H1 (cell line): ENCODE measurements around the gene ARF4. TPM values are rescaled to one million over a fixed set of nuclear protein-coding genes. Genes with fewer than 3 reads are reported as not detected.

Experiments
- CHD2 ChIP-seq: IDR thresholded peaks from 2 replicates; pipeline ENCODE4 v1.6.1; 2012; ENCODE audit warnings: low read length, improper control_type of control experiment
- CHD7 ChIP-seq: fragments of 300-600 bp; sonication (generic); IDR thresholded peaks from 2 replicates; pipeline ENCODE4 v1.7.1; 2012; ENCODE audit warnings: low read length, moderate library complexity, mild to moderate bottlenecking, inconsistent platforms; ENCODE audit not compliant: insufficient replicate concordance
- CTCF ChIP-seq, 3 experiments: IDR thresholded peaks; 1 replicate in 2 of 3; 2 replicates in 1 of 3; pipeline versions ENCODE4 v1.5.1 to v1.6.1; 2011; ENCODE audit warnings: low read length in 3 of 3, mild to moderate bottlenecking in 3 of 3, inconsistent platforms in 2 of 3, low read depth in 1 of 3, moderate library complexity in 1 of 3; ENCODE audit not compliant: insufficient read depth in 1 of 3; ENCODE audit errors: control extremely low read depth in 1 of 3
- HDAC2 ChIP-seq, 2 experiments: fragments of 300-600 bp in 1 of 2; sonication (generic) in 1 of 2; IDR thresholded peaks; 2 replicates each; pipeline ENCODE4 v1.6.1; 2011 to 2012; ENCODE audit warnings: low read depth in 2 of 2, low read length in 2 of 2, mild to moderate bottlenecking in 2 of 2, moderate library complexity in 2 of 2, borderline replicate concordance in 1 of 2, inconsistent platforms in 1 of 2
- HDAC6 ChIP-seq: IDR thresholded peaks from one replicate; pipeline ENCODE4 v1.7.1; 2012; ENCODE audit warnings: low read depth, mild to moderate bottlenecking, inconsistent platforms, low read length, moderate library complexity
- RAD21 ChIP-seq, 2 experiments: IDR thresholded peaks in 1 of 2; conservative IDR thresholded peaks in 1 of 2; 2 replicates each; pipeline ENCODE4 v1.6.1; 2011; ENCODE audit warnings: low read depth in 2 of 2, low read length in 2 of 2, improper control_type of control experiment in 1 of 2, inconsistent platforms in 1 of 2, mild to moderate bottlenecking in 1 of 2, moderate library complexity in 1 of 2
- SRF ChIP-seq: IDR thresholded peaks from 2 replicates; pipeline ENCODE4 v1.6.1; 2011; ENCODE audit warnings: mild to moderate bottlenecking, low read depth, low read length, moderate library complexity
- polyA plus RNA-seq, 7 experiments: library from polyadenylated mRNA; depleted of rRNA in 3 of 7; stranded (reverse) in 5 of 7; unstranded in 2 of 7; fragments of >200 nt in 5 of 7; fragments of 200-250 nt in 2 of 7; gene quantifications; 1 replicate in 5 of 7; 2 replicates in 1 of 7; 4 replicates in 1 of 7; pipeline versions ENCODE4 v1.2.1 to v1.2.3, GENCODE V29; 2011 to 2013; ENCODE audit warnings: missing spikeins in 2 of 7, mixed read lengths in 2 of 7
- total RNA-seq: library from RNA; stranded (reverse); fragmentation: NEBNext Ultra II Directional; extraction: Animal tissue kit (Norgen Biotek cat#: 25700); gene quantifications from 2 replicates; pipeline ENCODE4 v1.2.1, GENCODE V29; 2021

ARF4 gene
- total and polyA plus RNA-seq, 2 of the 8 experiments (the other 6 are each of a cell fraction or from before 2014, with no cell fraction given) = 138 to 165 TPM

GRCh38 chr3:57530071-57530608 is 67.0 kb downstream of the ARF4 start (continued):
- TF ChIP-seq CHD7 (no peak), CHD2 (no peak), HDAC2 (IDR thresholded peaks at IDR 0.05; ENCODE audit: borderline replicate concordance in 1 of 2, low read depth in 2 of 2, low read length in 2 of 2) (no peak), CTCF (IDR thresholded peaks at IDR 0.05; ENCODE audit: control extremely low read depth in 1 of 3, insufficient read depth in 1 of 3, low read depth in 1 of 3, low read length in 3 of 3) (no peak), RAD21 (IDR thresholded peaks at IDR 0.05 in 1 of 2, conservative IDR thresholded peaks at IDR 0.05 in 1 of 2; ENCODE audit: low read depth in 2 of 2, low read length in 2 of 2) (no peak), SRF (no peak), HDAC6 (no peak)
